HepG2 (cell line): ENCODE measurements around the gene TPCN2. TPM values are rescaled to one million over a fixed set of nuclear protein-coding genes. Genes with fewer than 3 reads are reported as not detected.
A peak's percentile ranks its signal among the peaks of the same experiment; 100 is the strongest.

Source experiments
- ATAC-seq: fragments of 200-7000 bp; cut with Tn5 transposase; 3 replicates; pipeline ENCODE4 v1.9.1; 2020; ENCODE audit warnings: mild to moderate bottlenecking, moderate library complexity
- BruUV-seq: library from RNA; stranded (reverse); fragments of 400-500 nt; replicated peaks from 2 replicates; lab custom pipeline; 2021; lab: Mats Ljungman, UMichigan
- CTCF ChIA-PET: fragments of 300-600 bp; formaldehyde crosslinking; extraction: SDS; loops from one replicate; lab custom pipeline; 2021; ENCODE audit warnings: low total read pairs, inconsistent platforms, low intra/inter-chr PET ratio; lab: Yijun Ruan, JAX
- POLR2A ChIA-PET: fragments of 350-600 bp; sonication (Branson Sonifier 250); formaldehyde crosslinking; loops from one replicate; lab custom pipeline; 2020; ENCODE audit warnings: antibody characterized with exemption, inconsistent platforms; lab: Yijun Ruan, JAX
- DNase-seq: peaks from one replicate; pipeline ENCODE4 v3.0.0-alpha.2; 2015; ENCODE audit warnings: low spot score
- FAIRE-seq: peaks from 3 replicates; lab custom pipeline; 2011; peaks lifted over from hg19 to GRCh38; lab: Jason Lieb, UNC
- H2AFZ ChIP-seq: one replicate; pipeline ENCODE4 v1.6.1; 2011; ENCODE audit warnings: low read length, inconsistent platforms
- H3K27ac ChIP-seq: fragments of 300-600 bp; 3 replicates; pipeline ENCODE4 v1.8.0; 2011; ENCODE audit warnings: mixed run types, mild to moderate bottlenecking, mixed read lengths, low read length, inconsistent platforms; ENCODE audit not compliant: insufficient read depth; ENCODE audit errors: extremely low read length
- H3K27me3 ChIP-seq, 2 experiments: fragments of 200-600 bp in 1 of 2; 2 replicates in 1 of 2; 3 replicates in 1 of 2; pipeline versions ENCODE4 v1.6.0 to v1.8.0; 2011; ENCODE audit warnings: low read length in 2 of 2, mild to moderate bottlenecking in 2 of 2, moderate library complexity in 2 of 2, inconsistent platforms in 1 of 2; ENCODE audit not compliant: insufficient read depth in 2 of 2, control insufficient read depth in 1 of 2
- H3K36me3 ChIP-seq, 2 experiments: fragments of 200-600 bp in 1 of 2; replicated peaks in 1 of 2; 2 replicates in 1 of 2; 3 replicates in 1 of 2; pipeline versions ENCODE4 v1.5.1 to v1.8.0; 2011; ENCODE audit warnings: low read length in 2 of 2, inconsistent platforms in 1 of 2; ENCODE audit not compliant: insufficient read depth in 2 of 2, control insufficient read depth in 1 of 2
- H3K4me1 ChIP-seq: 2 replicates; pipeline ENCODE4 v1.5.1; 2012; ENCODE audit warnings: low read length, inconsistent platforms; ENCODE audit not compliant: insufficient read depth
- H3K4me2 ChIP-seq: 2 replicates; pipeline ENCODE4 v1.6.0; 2011; ENCODE audit warnings: low read depth, low read length, inconsistent platforms
- H3K4me3 ChIP-seq, 3 experiments: fragments of 200-600 bp in 1 of 3; sonication (generic), shearing (Covaris generic) in 1 of 3; replicated peaks in 1 of 3; 2 replicates each; pipeline ENCODE4 v1.5.1; 2011 to 2016; ENCODE audit warnings: low read length in 3 of 3, inconsistent platforms in 2 of 3, low read depth in 2 of 3, mild to moderate bottlenecking in 2 of 3, control low read depth in 1 of 3, mixed read lengths in 1 of 3; ENCODE audit not compliant: insufficient read depth in 1 of 3
- H3K79me2 ChIP-seq: one replicate; pipeline ENCODE4 v1.6.1; 2011; ENCODE audit warnings: low read length, inconsistent platforms; ENCODE audit not compliant: insufficient read depth
- H3K9ac ChIP-seq: 2 replicates; pipeline ENCODE4 v1.6.0; 2011; ENCODE audit warnings: mild to moderate bottlenecking, low read depth, low read length, inconsistent platforms; ENCODE audit not compliant: insufficient read depth
- H3K9me3 ChIP-seq: 2 replicates; pipeline ENCODE4 v1.5.1; 2012; ENCODE audit warnings: mild to moderate bottlenecking, low read length
- H4K20me1 ChIP-seq: 2 replicates; pipeline ENCODE4 v1.6.0; 2011; ENCODE audit warnings: inconsistent platforms, mild to moderate bottlenecking, low read length, moderate library complexity; ENCODE audit not compliant: insufficient read depth
- FOSL2 ChIP-seq: sonication (generic); formaldehyde crosslinking; IDR thresholded peaks from 2 replicates; pipeline ENCODE4 v1.4.0; 2020; ENCODE audit warnings: missing genetic modification reagents
- FOXO1 ChIP-seq: sonication (generic); formaldehyde crosslinking; IDR thresholded peaks from 2 replicates; pipeline ENCODE4 v1.4.0; 2020; ENCODE audit warnings: missing genetic modification reagents
- HDAC1 ChIP-seq: sonication (generic); formaldehyde crosslinking; IDR thresholded peaks from 2 replicates; pipeline ENCODE4 v1.5.1; 2020; ENCODE audit warnings: mild to moderate bottlenecking, missing genetic modification reagents
- NFKB2 ChIP-seq: sonication (generic); formaldehyde crosslinking; IDR thresholded peaks from 2 replicates; pipeline ENCODE4 v1.4.0; 2020; ENCODE audit warnings: missing genetic modification reagents, borderline replicate concordance
- PITX1 ChIP-seq: sonication (generic); formaldehyde crosslinking; IDR thresholded peaks from 2 replicates; pipeline ENCODE4 v1.5.1; 2020; ENCODE audit warnings: mild to moderate bottlenecking, missing genetic modification reagents
- SALL2 ChIP-seq: sonication (generic); formaldehyde crosslinking; IDR thresholded peaks from 2 replicates; pipeline ENCODE4 v1.8.1; 2023; ENCODE audit warnings: mild to moderate bottlenecking, missing genetic modification reagents, inconsistent platforms
- SP5 ChIP-seq: IDR thresholded peaks from 2 replicates; pipeline ENCODE4 v1.6.1; 2016; ENCODE audit warnings: low read depth, borderline replicate concordance
- XRCC5 ChIP-seq: fragments of 200-400 bp; formaldehyde crosslinking; optimal IDR thresholded peaks from 2 replicates; pipeline ENCODE3; 2017; ENCODE audit warnings: mild to moderate bottlenecking, low read length
- ZNF33A ChIP-seq: sonication (generic); formaldehyde crosslinking; IDR thresholded peaks from 2 replicates; pipeline ENCODE4 v1.5.1; 2020; ENCODE audit warnings: missing genetic modification reagents, mild to moderate bottlenecking, moderate library complexity, borderline replicate concordance
- WGBS: methylation state at CpG from one replicate; pipeline ENCODE4 v1.1.6; 2017; ENCODE audit warnings: low lambda C conversion rate; 5-methylcytosine and 5-hydroxymethylcytosine counted together
- in situ Hi-C: cut with HindIII; loops from 2 replicates; pipeline ENCODE4 v1.10.0; 2017; ENCODE audit warnings: low pct_unique_long_range_greater_than_20kb; ENCODE audit not compliant: extremely low pct_ligation_motif_present
- intact Hi-C: fragments of 100-400 bp; cut with micrococcal nuclease; formaldehyde crosslinking; loops from one replicate; pipeline ENCODE4 v1.10.0; 2022; ENCODE audit not compliant: unreplicated experiment
- polyA plus RNA-seq, 8 experiments: library from polyadenylated mRNA; depleted of rRNA in 3 of 8; stranded (reverse) in 7 of 8; unstranded in 1 of 8; fragments of >200 nt; fragmentation: Illumina TruSeq in 4 of 8; extraction: Trizol in 4 of 8; gene quantifications; 2 replicates each; pipeline versions ENCODE4 v1.2.1 to v1.2.3, GENCODE V29; 2011 to 2016; ENCODE audit warnings: low read depth in 4 of 8, missing spikeins in 1 of 8, mixed read lengths in 1 of 8; ENCODE audit not compliant: insufficient read depth in 1 of 8
- total RNA-seq, 5 experiments: library from RNA; depleted of rRNA; stranded (reverse); fragments of >200 nt; fragmentation: Illumina TruSeq; extraction: Trizol; gene quantifications; 2 replicates each; pipeline ENCODE4 v1.2.3, GENCODE V29; 2016; ENCODE audit warnings: low read depth in 1 of 5
- TF ChIP-seq, protein P1 (sequence below): sonication (generic); formaldehyde crosslinking; IDR thresholded peaks from 2 replicates; pipeline ENCODE4 v1.5.1; 2020; ENCODE audit warnings: mild to moderate bottlenecking, missing genetic modification reagents, moderate library complexity
- TF ChIP-seq, protein P2 (sequence below): sonication (generic); formaldehyde crosslinking; IDR thresholded peaks from 2 replicates; pipeline ENCODE4 v1.9.0; 2022; ENCODE audit warnings: low read depth, missing genetic modification reagents

The TPCN2 gene
- total and polyA plus RNA-seq, 2 of the 13 experiments (the other 11 are each of a cell fraction or from before 2014, with no cell fraction given): 5.6 to 5.9 TPM

DNA sequence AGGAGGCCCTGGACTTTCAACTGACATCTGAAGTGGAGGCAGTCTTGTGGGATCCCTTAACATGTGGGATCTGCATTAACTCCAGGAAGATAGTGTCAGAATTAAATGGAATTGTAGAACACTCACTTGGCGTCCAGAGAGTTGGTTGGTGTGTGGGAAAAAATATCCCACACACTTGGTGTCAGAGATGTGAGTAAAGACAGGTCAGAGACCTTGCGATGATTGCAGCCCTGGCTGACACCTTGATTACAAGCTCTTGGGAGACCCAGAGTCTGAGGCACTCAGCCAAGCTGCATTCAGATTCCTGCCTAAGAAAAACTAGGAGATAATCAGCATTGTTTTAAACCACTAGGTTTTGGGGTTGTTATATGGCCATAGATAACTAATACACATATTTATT, 7.2 kb upstream of the TPCN2 start:
- WGBS: 45% methylated on average over 2 of the region's 2 CpGs
- Histone ChIP-seq H3K9me3 (no peaks in the 10 kb centered on the region), H3K4me2 (no peak overlapping the region), H3K27ac (no peak overlapping the region), H3K36me3 (no peaks in the 10 kb centered on the region), H3K4me3 (no peak overlapping the region), H2AFZ (no peak overlapping the region), H4K20me1 (no peaks in the 10 kb centered on the region), H3K79me2 (no peaks in the 10 kb centered on the region), H3K4me1 (peaks cover 7% of the 10 kb centered on the region; the same call in 1 of the 2 replicates), H3K27me3 (no peaks in the 10 kb centered on the region; a peak in 1 of 5 replicates), H3K9ac (no peak overlapping the region)
- ChIA-PET CTCF (no interaction called here), POLR2A (no interaction called here)
- ATAC-seq: no peak
- DNase-seq: no peak
- TF ChIP-seq ZNF33A (CRISPR knock-in tag) (no peak), SALL2 (CRISPR knock-in tag) (no peak)
- BruUV-seq: no TSS peak
- intact Hi-C loops: no loop called here
- FAIRE-seq: no peak
- in situ Hi-C loops: no loop called here

DNA sequence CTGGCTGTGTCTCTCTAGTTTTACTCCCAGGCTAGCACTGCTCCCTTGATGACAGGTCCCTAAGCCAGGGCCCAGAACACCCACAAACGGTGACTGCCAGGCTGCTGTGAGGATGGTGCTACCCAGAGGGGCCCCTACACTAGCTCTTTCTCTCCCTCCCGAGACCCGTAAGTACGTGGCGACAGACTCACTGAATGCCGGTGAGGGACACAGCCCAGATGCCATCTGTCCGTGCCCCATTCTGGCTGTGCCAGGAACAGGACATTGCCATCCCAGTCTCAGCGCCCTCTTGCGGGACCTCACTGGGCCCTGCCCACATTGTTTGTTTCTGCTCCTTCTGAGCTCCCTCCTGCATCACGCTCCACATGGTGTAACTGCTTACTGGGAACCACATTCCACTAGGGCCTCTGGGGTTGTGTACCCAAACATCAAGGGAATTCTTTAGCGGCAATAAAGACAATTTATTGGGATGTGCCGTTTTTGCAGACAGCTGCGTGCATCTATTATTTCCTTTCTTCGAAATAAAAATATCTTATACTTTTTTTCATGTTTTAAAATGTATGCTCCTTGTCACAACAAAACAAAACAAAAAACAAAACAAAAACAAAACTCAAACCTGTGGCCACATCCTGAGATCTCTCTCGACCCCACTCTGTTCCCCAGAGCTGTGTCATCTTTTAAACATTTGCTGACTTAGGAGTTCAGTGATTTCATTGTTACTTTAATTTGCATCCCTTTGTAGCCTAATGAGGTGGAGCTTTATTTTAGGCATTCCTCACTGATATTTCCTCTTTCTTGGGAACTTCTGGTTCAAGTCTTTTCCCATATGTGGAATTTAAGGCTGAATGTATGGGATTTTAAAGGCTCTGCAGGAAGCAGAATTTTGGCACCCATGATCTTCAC, 4.4 kb upstream of the TPCN2 start:
- Histone ChIP-seq H3K4me1 (peaks cover 26% of the 10 kb centered on the region), H3K79me2 (peaks cover 2% of the 10 kb centered on the region), H2AFZ (no peak overlapping the region), H3K4me2 (peak overlapping the region; percentile 19; the same call in 1 of the 2 replicates), H3K9me3 (no peaks in the 10 kb centered on the region), H4K20me1 (no peaks in the 10 kb centered on the region), H3K27ac (no peak overlapping the region), H3K9ac (no peak overlapping the region), H3K4me3 (no peak overlapping the region), H3K36me3 (no peaks in the 10 kb centered on the region), H3K27me3 (no peaks in the 10 kb centered on the region)
- BruUV-seq: no TSS peak
- CTCF ChIA-PET: no interaction called here
- in situ Hi-C loops: no loop called here
- 9% methylated on average over 6 of the region's 15 CpGs for WGBS
- FAIRE-seq (no peak), ATAC-seq (peak; percentile 72), DNase-seq (peak; percentile 68)
- POLR2A ChIA-PET: no interaction called here
- intact Hi-C loops: loop anchor here (1.0 kb wide), 1 partner anchor 37 kb away; no protein-coding TSS in a partner anchor
- TF ChIP-seq XRCC5 (peak; percentile 64), HDAC1 (0 out of 2 replicates have a peak, but pooled peaks have one; percentile 27), NFKB2 (CRISPR knock-in tag) (no peak), FOSL2 (0 out of 2 replicates have a peak, but pooled peaks have one; percentile 10), SP5 (peak; percentile 38; the same call in 1 of the 2 replicates), FOXO1 (CRISPR knock-in tag) (peak; percentile 19; the same call in 1 of the 2 replicates), PITX1 (CRISPR knock-in tag) (0 out of 2 replicates have a peak, but pooled peaks have one; percentile 11)
- TF ChIP-seq, protein P1, sequence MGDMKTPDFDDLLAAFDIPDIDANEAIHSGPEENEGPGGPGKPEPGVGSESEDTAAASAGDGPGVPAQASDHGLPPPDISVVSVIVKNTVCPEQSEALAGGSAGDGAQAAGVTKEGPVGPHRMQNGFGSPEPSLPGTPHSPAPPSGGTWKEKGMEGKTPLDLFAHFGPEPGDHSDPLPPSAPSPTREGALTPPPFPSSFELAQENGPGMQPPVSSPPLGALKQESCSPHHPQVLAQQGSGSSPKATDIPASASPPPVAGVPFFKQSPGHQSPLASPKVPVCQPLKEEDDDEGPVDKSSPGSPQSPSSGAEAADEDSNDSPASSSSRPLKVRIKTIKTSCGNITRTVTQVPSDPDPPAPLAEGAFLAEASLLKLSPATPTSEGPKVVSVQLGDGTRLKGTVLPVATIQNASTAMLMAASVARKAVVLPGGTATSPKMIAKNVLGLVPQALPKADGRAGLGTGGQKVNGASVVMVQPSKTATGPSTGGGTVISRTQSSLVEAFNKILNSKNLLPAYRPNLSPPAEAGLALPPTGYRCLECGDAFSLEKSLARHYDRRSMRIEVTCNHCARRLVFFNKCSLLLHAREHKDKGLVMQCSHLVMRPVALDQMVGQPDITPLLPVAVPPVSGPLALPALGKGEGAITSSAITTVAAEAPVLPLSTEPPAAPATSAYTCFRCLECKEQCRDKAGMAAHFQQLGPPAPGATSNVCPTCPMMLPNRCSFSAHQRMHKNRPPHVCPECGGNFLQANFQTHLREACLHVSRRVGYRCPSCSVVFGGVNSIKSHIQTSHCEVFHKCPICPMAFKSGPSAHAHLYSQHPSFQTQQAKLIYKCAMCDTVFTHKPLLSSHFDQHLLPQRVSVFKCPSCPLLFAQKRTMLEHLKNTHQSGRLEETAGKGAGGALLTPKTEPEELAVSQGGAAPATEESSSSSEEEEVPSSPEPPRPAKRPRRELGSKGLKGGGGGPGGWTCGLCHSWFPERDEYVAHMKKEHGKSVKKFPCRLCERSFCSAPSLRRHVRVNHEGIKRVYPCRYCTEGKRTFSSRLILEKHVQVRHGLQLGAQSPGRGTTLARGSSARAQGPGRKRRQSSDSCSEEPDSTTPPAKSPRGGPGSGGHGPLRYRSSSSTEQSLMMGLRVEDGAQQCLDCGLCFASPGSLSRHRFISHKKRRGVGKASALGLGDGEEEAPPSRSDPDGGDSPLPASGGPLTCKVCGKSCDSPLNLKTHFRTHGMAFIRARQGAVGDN (CRISPR knock-in tag): peak; percentile 35
- TF ChIP-seq, protein P2, sequence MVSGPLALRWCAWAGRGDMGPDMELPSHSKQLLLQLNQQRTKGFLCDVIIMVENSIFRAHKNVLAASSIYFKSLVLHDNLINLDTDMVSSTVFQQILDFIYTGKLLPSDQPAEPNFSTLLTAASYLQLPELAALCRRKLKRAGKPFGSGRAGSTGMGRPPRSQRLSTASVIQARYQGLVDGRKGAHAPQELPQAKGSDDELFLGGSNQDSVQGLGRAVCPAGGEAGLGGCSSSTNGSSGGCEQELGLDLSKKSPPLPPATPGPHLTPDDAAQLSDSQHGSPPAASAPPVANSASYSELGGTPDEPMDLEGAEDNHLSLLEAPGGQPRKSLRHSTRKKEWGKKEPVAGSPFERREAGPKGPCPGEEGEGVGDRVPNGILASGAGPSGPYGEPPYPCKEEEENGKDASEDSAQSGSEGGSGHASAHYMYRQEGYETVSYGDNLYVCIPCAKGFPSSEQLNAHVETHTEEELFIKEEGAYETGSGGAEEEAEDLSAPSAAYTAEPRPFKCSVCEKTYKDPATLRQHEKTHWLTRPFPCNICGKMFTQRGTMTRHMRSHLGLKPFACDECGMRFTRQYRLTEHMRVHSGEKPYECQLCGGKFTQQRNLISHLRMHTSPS (CRISPR knock-in tag): peak; percentile 92
